A673 (cell line): ENCODE results near the gene TIAM1. TPM values are rescaled to one million over a fixed set of nuclear protein-coding genes. Genes with fewer than 3 reads are reported as not detected.

ENCODE experiments used
- BruUV-seq: library from RNA; stranded (reverse); fragments of 400-500 nt; replicated peaks from 2 replicates; lab custom pipeline; 2021; lab: Mats Ljungman, UMichigan
- CTCF ChIA-PET: fragments of 300-600 bp; sonication (Branson Sonifier 250); formaldehyde crosslinking; loops from one replicate; lab custom pipeline; 2022; ENCODE audit warnings: antibody characterized with exemption; lab: Charles Lee
- POLR2A ChIA-PET: fragments of 300-600 bp; sonication (Branson Sonifier 250); formaldehyde crosslinking; loops from one replicate; lab custom pipeline; 2022; ENCODE audit warnings: antibody characterized with exemption; ENCODE audit not compliant: low non-redundant PET; lab: Charles Lee
- DNase-seq: peaks from one replicate; pipeline ENCODE4 v3.0.0-alpha.2; 2015; ENCODE audit warnings: low spot score
- H3K27ac ChIP-seq: fragments of 200-600 bp; sonication (generic); 2 replicates; pipeline ENCODE4 v1.5.1; 2016; ENCODE audit warnings: mixed run types, low read depth, mild to moderate bottlenecking, mixed read lengths, antibody characterized with exemption, low read length; ENCODE audit not compliant: poor library complexity, severe bottlenecking
- H3K27me3 ChIP-seq: fragments of 200-600 bp; sonication (generic); replicated peaks from 2 replicates; pipeline ENCODE4 v1.6.1; 2017; ENCODE audit warnings: mixed run types, low read depth, mild to moderate bottlenecking, mixed read lengths, antibody characterized with exemption, low read length; ENCODE audit not compliant: insufficient read depth, poor library complexity
- H3K36me3 ChIP-seq: fragments of 200-600 bp; sonication (generic); 2 replicates; pipeline ENCODE4 v1.6.1; 2016; ENCODE audit warnings: mixed run types, mild to moderate bottlenecking, mixed read lengths, antibody characterized with exemption, low read length; ENCODE audit not compliant: insufficient read depth, poor library complexity, severe bottlenecking
- H3K4me1 ChIP-seq: fragments of 200-600 bp; sonication (generic); 2 replicates; pipeline ENCODE4 v1.6.1; 2017; ENCODE audit warnings: mixed run types, mild to moderate bottlenecking, mixed read lengths, antibody characterized with exemption, low read length; ENCODE audit not compliant: insufficient read depth, poor library complexity, severe bottlenecking
- H3K4me3 ChIP-seq: fragments of 200-600 bp; sonication (generic); 2 replicates; pipeline ENCODE4 v1.5.1; 2016; ENCODE audit warnings: low read depth, mixed run types, mild to moderate bottlenecking, mixed read lengths, low read length; ENCODE audit not compliant: poor library complexity, severe bottlenecking
- H3K9me3 ChIP-seq: fragments of 200-600 bp; sonication (generic); 2 replicates; pipeline ENCODE4 v1.6.1; 2016; ENCODE audit warnings: mixed run types, low read depth, mild to moderate bottlenecking, mixed read lengths, antibody characterized with exemption, low read length; ENCODE audit not compliant: poor library complexity, severe bottlenecking
- CTCF ChIP-seq: fragments of 300-800, 200-600 bp; sonication (generic); conservative IDR thresholded peaks from 2 replicates; pipeline ENCODE4 v1.5.1; 2017; ENCODE audit warnings: low read depth, mild to moderate bottlenecking, antibody characterized with exemption, low read length, moderate library complexity, mixed read lengths
- EZH2 ChIP-seq: fragments of 200-600 bp; sonication (generic); IDR thresholded peaks from 2 replicates; pipeline ENCODE4 v1.6.1; 2017; ENCODE audit warnings: borderline replicate concordance, low read depth, mild to moderate bottlenecking, mixed read lengths, antibody characterized with exemption, low read length; ENCODE audit not compliant: poor library complexity, severe bottlenecking
- intact Hi-C: fragments of 100-400 bp; cut with micrococcal nuclease; formaldehyde crosslinking; loops from one replicate; pipeline ENCODE4 v1.10.0; 2022; ENCODE audit not compliant: unreplicated experiment
- total RNA-seq: library from RNA; stranded (reverse); gene quantifications from 2 replicates; pipeline ENCODE4 v1.2.3, GENCODE V29; 2021

TIAM1 gene
- total RNA-seq, 1 experiment from 2014 or later, result 9.6 TPM

- no TSS peak for BruUV-seq
- intact Hi-C loops, result loop anchor here (10.0 kb wide), 1 partner anchor 242 kb away; no protein-coding TSS in a partner anchor
- no peaks in the 10 kb centered on the region for H3K9me3 ChIP-seq
- H3K4me3 ChIP-seq, result no peak overlapping the region
- no peaks in the 10 kb centered on the region for H3K36me3 ChIP-seq
- no peaks in the 10 kb centered on the region for H3K4me1 ChIP-seq
- ChIA-PET POLR2A (no interaction called here), CTCF (no interaction called here)
- no peak for DNase-seq
- H3K27me3 ChIP-seq, result peaks cover 27% of the 10 kb centered on the region
- H3K27ac ChIP-seq, result no peak overlapping the region
- no peak for TF ChIP-seq CTCF
- no peak for TF ChIP-seq EZH2
Observed at GRCh38 chr21:31342348-31342747, 1.7 kb downstream of the TIAM1 start.

GRCh38 chr21:31340942-31341487 is 3.0 kb downstream of the TIAM1 start:
- intact Hi-C loops, result loop anchor here (10.0 kb wide), 1 partner anchor 244 kb away; no protein-coding TSS in a partner anchor
- TF ChIP-seq EZH2 (no peak), CTCF (no peak)
- no peak for DNase-seq
- Histone ChIP-seq H3K4me3 (no peak overlapping the region), H3K4me1 (no peaks in the 10 kb centered on the region), H3K27me3 (peaks cover 27% of the 10 kb centered on the region), H3K27ac (no peak overlapping the region), H3K9me3 (no peaks in the 10 kb centered on the region), H3K36me3 (no peaks in the 10 kb centered on the region)
- POLR2A ChIA-PET, result no interaction called here
- no TSS peak for BruUV-seq
- CTCF ChIA-PET, result no interaction called here

GRCh38 chr21:31340514-31340913 is 3.5 kb downstream of the TIAM1 start:
- Histone ChIP-seq H3K4me3 (no peak overlapping the region), H3K27ac (no peak overlapping the region), H3K27me3 (peaks cover 27% of the 10 kb centered on the region), H3K9me3 (no peaks in the 10 kb centered on the region), H3K36me3 (no peaks in the 10 kb centered on the region), H3K4me1 (no peaks in the 10 kb centered on the region)
- intact Hi-C loops, result loop anchor here (10.0 kb wide), 1 partner anchor 244 kb away; no protein-coding TSS in a partner anchor
- no peak for TF ChIP-seq CTCF
- no peak for TF ChIP-seq EZH2
- ChIA-PET CTCF (no interaction called here), POLR2A (no interaction called here)
- no TSS peak for BruUV-seq
- no peak for DNase-seq
